AG04450 (cell line): Measurements from ENCODE around the gene POMZP3. TPM values are rescaled to one million over a fixed set of nuclear protein-coding genes. Genes with fewer than 3 reads are reported as not detected.
"Not testable (repeated sequence)": the region's sequence is repeated elsewhere in the genome, so short reads cannot be mapped to it uniquely, and the experiment has no call there.

ENCODE experiments used
- CTCF ChIA-PET: fragments of 300-600, 350-600 bp; formaldehyde crosslinking; extraction: SDS; loops from one replicate; lab custom pipeline; 2022; ENCODE audit warnings: antibody characterized with exemption, inconsistent platforms; lab: Charles Lee
- POLR2A ChIA-PET: fragments of 350-600 bp; formaldehyde crosslinking; extraction: SDS; loops from one replicate; lab custom pipeline; 2021; ENCODE audit warnings: antibody characterized with exemption, inconsistent platforms; lab: Yijun Ruan, JAX
- DNase-seq: peaks from one replicate; pipeline ENCODE4 v3.0.0-alpha.2; 2011; ENCODE audit warnings: low read depth, low spot score
- H3K27ac ChIP-seq: one replicate; pipeline ENCODE4 v1.5.1; 2012; ENCODE audit warnings: low read depth, low read length, control low read depth
- H3K27me3 ChIP-seq: one replicate; pipeline ENCODE4 v1.6.0; 2012; ENCODE audit warnings: low read length; ENCODE audit not compliant: control insufficient read depth, insufficient read depth
- H3K4me3 ChIP-seq: 2 replicates; pipeline ENCODE4 v1.5.1; 2011; ENCODE audit warnings: mild to moderate bottlenecking, low read depth, low read length, control low read depth
- H3K9me3 ChIP-seq: 2 replicates; pipeline ENCODE4 v1.5.1; 2012; ENCODE audit warnings: low read length; ENCODE audit not compliant: control insufficient read depth, insufficient read depth
- polyA minus RNA-seq: library from RNA; depleted of rRNA, polyadenylated mRNA; stranded (reverse); fragments of >200 nt; gene quantifications from 2 replicates; pipeline ENCODE4 v1.2.3, GENCODE V29; 2011; rRNA and poly(A)+ RNA removed
- polyA plus RNA-seq: library from polyadenylated mRNA; depleted of rRNA; stranded (reverse); fragments of >200 nt; gene quantifications from 2 replicates; pipeline ENCODE4 v1.2.3, GENCODE V29; 2011; rRNA removed
- TF ChIP-seq, protein P1 (sequence below): IDR thresholded peaks from 2 replicates; pipeline ENCODE4 v1.5.1; 2011; ENCODE audit warnings: low read depth, low read length, control low read depth, inconsistent platforms

The POMZP3 gene
- polyA plus RNA-seq = 4.1 and 5.6 TPM in 2 replicates
- 5.2 and 7.8 TPM in 2 replicates for polyA minus RNA-seq

DNA sequence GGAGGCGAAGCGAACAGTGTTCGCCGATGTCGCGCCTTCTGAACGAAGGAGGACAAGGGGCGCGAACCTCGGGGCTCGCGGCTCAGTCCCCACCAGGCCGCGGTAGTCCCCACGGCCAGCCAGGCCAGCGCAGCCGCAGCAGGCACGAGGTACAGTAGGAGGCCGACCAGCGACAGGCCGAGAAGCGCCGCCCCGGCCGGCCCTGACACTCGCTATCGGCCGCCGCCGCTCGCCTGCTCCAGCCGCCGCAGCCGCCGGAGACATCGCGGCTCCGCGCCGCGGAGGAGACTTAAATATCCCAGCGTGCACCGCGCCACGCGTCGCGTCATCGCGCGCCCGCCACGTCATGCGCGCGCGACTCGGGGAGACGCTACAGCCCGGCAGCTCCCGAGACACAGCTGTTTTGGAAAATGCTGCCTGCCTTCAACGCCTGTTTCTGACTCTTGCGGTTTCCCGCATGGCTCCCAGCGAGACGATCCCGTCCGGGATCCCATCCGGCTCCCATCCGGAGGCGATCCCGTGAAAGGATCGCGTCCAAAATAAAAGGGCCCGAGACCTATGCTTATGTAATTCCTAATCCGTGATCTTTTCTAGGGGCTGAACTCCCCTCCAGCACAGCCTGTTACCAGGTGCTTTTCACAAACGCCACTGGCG is at the start of gene POMZP3:
POMZP3 (minus strand) TSS at position 291 of the 654 bp plus-strand sequence. CDS start 1,215 bp downstream, outside the sequence.
- H3K9me3 ChIP-seq, CTCF ChIA-PET, POLR2A ChIA-PET, H3K27me3 ChIP-seq: not testable (repeated sequence)
- peak; percentile 1 for DNase-seq
- Histone ChIP-seq H3K27ac (peak within 1 kb of the TSS; percentile 65), H3K4me3 (peak within 1 kb of the TSS; percentile 64)

DNA sequence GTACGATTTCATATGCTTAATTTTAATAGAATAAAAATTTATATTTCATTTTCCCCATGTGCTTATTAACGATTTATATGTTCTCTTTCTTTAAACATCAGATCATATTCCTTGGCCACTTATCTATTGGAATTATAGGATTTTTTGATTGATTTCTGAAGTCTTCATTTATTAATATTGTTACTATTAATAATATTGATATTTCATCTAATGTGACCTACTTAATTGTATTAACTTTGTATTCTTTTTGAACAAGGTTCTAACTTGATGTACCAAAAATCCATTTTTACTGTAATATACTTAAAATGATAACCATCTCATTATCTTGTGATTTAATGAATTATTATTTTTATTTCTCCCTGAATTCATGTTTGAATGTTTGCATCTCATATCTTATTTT is 48.7 kb upstream of the POMZP3 start:
- H3K4me3 ChIP-seq, DNase-seq, H3K9me3 ChIP-seq, H3K27ac ChIP-seq, CTCF ChIA-PET, H3K27me3 ChIP-seq, POLR2A ChIA-PET: not testable (repeated sequence)

DNA sequence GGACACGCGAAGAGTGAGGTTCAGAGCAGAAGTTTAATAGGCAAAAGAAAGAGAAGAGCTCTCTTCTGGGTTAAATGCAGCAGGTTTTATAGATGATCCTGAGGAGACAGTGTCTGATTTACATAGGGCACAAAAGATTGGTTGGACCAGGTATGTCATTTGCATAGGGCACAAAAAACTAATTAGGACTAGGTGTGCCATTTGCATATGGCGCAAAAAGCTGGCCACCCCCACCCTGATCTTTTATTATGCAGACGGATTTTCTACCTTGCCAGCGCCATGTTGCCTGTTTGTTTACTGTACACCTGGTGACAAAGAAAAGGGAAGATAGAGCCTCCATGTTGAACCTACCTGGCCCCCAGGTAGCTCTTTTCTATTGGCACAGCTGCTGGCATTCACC is 46.3 kb upstream of the POMZP3 start:
- H3K27ac ChIP-seq, H3K9me3 ChIP-seq, H3K4me3 ChIP-seq, DNase-seq, CTCF ChIA-PET, H3K27me3 ChIP-seq, POLR2A ChIA-PET: not testable (repeated sequence)

DNA sequence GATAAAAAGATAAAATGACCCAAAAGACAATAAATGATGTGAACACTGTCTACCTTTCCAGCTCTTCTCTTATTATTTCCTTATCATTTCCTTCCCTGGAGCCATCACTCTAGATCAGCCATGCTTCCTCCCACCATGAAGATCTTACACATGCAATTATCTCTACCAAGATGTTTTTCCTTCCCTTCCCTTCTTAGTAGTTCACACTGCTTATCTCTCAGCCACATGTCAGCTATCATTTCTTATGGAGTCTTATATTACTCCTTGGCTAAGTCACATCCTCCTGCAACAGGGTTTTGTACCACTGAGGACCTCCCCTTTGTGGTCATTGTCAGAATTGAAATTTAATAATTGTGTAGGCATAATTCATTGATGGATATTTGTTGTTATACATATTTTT is 32.1 kb upstream of the POMZP3 start:
- H3K27me3 ChIP-seq, H3K27ac ChIP-seq, H3K4me3 ChIP-seq, POLR2A ChIA-PET, H3K9me3 ChIP-seq, DNase-seq, CTCF ChIA-PET: not testable (repeated sequence)

DNA sequence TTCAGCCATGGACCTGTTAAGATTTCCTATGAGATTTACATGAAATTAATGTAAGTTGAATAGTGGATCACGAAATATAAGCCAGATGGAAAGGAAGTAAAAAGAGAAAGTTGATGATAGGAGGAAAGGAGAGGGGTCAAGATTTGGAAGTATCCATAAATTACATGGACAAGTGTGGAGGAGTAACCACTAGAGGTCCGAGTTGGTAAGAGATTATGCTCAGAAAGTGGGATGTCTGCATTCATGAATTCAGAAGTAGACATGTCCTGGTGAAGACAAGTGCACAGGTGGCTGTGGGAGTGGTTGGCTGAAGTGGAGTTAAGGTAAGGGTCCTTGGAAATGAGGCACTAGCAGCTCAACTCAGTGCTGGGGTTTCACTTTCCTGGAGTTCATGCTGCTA is 29.3 kb upstream of the POMZP3 start:
- DNase-seq, H3K9me3 ChIP-seq, POLR2A ChIA-PET, H3K27me3 ChIP-seq, H3K4me3 ChIP-seq, CTCF ChIA-PET, H3K27ac ChIP-seq: not testable (repeated sequence)
- TF ChIP-seq, protein P1, sequence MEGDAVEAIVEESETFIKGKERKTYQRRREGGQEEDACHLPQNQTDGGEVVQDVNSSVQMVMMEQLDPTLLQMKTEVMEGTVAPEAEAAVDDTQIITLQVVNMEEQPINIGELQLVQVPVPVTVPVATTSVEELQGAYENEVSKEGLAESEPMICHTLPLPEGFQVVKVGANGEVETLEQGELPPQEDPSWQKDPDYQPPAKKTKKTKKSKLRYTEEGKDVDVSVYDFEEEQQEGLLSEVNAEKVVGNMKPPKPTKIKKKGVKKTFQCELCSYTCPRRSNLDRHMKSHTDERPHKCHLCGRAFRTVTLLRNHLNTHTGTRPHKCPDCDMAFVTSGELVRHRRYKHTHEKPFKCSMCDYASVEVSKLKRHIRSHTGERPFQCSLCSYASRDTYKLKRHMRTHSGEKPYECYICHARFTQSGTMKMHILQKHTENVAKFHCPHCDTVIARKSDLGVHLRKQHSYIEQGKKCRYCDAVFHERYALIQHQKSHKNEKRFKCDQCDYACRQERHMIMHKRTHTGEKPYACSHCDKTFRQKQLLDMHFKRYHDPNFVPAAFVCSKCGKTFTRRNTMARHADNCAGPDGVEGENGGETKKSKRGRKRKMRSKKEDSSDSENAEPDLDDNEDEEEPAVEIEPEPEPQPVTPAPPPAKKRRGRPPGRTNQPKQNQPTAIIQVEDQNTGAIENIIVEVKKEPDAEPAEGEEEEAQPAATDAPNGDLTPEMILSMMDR = 0 out of 2 replicates have a peak, but pooled peaks have one; percentile 3

DNA sequence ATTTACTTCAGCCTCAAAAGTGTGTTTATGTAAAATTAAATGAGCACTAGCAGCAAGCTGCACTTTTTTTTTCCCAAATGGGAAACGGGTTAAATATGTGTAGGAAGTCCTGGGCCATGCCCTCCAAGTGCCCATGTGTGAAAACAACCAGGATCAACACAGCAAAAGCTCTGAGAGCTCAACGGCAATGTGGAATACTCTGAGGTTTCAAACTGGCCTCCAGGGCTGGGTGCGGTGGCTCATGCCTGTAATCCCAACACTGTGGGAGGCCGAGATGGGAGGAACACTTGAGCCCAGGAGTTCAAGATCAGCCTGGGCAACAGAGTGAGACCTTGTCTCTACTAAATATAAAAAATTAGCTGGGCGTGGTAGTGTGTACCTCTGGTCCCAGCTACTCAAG is 15.5 kb upstream of the POMZP3 start:
- DNase-seq, H3K4me3 ChIP-seq, H3K27ac ChIP-seq, H3K27me3 ChIP-seq, CTCF ChIA-PET, H3K9me3 ChIP-seq, POLR2A ChIA-PET: not testable (repeated sequence)

DNA sequence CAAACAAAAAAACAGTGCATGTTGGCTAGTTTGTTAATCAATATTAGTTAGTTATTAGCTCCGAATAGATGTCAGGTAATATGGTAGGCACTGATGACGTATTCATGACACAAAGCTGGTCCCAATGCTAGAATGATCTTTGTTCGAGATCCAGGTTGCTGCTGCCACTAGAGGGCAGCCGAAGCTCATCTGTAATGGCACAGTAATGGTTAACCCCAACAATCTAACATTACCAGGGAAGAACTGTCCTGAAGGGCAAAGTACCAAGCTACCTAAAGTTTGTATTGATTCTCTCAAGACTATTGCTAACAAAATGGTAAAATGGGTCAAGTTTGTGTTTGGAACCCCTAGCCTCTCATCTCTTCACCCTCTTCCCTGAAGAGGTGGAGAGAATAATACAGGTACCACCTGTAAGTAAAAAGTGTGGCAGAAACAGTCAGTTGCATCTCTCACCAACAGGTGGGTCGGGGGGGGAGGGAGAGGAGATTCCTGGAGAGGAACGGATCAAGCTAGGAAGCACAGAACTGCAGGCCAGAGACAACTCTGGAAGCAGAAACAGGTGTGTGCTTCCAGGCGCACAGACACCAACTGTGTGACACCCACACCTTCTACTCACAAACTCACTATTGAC is 10.1 kb upstream of the POMZP3 start:
- POLR2A ChIA-PET, H3K4me3 ChIP-seq, H3K9me3 ChIP-seq, H3K27ac ChIP-seq, CTCF ChIA-PET, DNase-seq, H3K27me3 ChIP-seq: not testable (repeated sequence)
- TF ChIP-seq, protein P1 = peak; percentile 40; the same call in 1 of the 2 replicates

DNA sequence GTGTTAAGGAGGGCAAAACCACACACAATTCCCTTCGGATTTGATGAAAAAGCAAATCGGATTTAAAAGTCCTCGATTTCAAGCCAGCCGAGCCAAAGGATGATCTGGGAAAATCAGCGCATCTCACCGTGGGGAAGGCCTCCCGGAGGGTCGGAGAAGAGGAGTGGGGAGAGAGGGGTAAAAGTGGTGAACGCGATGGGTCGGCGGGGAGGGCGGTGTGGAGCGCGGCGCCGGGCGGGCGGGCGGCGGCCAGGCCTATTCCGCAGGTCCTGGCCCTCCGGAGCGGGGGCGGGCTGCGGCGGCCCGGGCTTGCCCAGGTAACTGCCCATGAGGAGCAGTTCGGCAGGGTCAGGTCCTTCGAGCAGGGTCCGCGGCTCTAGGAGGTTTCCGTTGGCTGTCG is 498 bp downstream of the POMZP3 start:
- DNase-seq, H3K9me3 ChIP-seq, POLR2A ChIA-PET, CTCF ChIA-PET, H3K27me3 ChIP-seq: not testable (repeated sequence)
- Histone ChIP-seq H3K27ac (peak overlapping the region; percentile 31), H3K4me3 (peak overlapping the region; percentile 64)

DNA sequence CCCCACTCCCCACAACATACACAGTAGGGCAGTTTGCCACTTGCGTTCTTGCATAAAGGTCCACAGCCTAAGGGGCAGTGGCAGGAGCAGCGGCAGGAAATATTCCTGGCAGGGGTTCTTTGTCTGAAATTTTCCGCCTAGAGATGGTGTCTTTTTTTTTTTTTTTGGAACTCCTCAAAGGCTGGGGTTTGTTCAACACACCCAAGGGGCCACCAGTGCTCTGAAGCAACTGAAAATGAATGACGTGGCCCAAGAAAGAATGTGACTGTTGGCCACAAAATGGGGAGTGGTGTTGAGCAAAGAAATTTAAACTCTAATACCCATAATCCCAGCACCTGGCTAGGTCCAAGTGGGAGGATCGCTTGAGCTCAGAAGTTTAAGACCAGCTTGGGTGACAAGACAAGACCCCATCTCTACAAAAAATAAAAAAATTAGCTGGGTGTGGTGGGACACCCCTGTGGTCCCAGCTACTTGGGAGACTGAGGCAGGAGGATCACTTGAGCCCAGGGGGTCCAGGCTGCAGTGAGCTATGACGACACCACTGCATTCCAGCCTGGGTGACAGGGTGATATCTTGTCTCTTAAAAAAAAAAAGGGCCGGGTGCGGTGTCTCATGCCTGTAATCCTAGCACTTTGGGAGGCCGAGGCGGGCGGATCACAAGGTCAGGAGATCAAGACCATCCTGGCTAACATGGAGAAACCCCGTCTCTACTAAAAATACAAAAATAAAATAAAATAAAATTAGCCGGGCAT is 7.5 kb downstream of the POMZP3 start:
- CTCF ChIA-PET, H3K27me3 ChIP-seq, H3K9me3 ChIP-seq, POLR2A ChIA-PET, DNase-seq, H3K4me3 ChIP-seq, H3K27ac ChIP-seq: not testable (repeated sequence)

DNA sequence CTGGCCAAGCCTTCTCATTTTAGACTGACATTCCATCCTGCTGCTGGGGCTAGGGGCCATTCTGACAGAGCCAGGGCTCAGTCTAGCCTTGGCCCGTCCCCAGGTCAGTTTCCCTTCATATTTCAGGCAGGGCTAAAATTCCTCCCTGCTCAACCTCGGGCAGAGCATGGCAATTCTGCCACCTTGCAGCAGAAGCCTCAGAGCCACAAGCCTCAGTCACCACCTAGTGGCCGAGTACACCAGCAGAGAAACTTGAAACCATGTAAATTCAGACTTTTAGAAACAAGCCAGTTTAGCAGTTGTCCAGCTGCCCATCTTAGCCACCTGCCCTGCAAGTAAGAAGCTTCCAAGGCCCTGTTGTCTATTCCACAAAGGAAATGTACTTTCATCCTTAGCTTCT is 13.3 kb downstream of the POMZP3 start:
- POLR2A ChIA-PET, H3K9me3 ChIP-seq, H3K27me3 ChIP-seq, DNase-seq, H3K4me3 ChIP-seq, CTCF ChIA-PET, H3K27ac ChIP-seq: not testable (repeated sequence)
